GM19438 (cell line): ENCODE measurements around the gene MRPS27.

ENCODE experiments used
- ATAC-seq: cut with Tn5 transposase; IDR thresholded peaks from one replicate; pipeline ENCODE4 v1.9.1; 2021; ENCODE audit warnings: low read depth; ENCODE audit not compliant: unreplicated experiment

Gene MRPS27

DNA sequence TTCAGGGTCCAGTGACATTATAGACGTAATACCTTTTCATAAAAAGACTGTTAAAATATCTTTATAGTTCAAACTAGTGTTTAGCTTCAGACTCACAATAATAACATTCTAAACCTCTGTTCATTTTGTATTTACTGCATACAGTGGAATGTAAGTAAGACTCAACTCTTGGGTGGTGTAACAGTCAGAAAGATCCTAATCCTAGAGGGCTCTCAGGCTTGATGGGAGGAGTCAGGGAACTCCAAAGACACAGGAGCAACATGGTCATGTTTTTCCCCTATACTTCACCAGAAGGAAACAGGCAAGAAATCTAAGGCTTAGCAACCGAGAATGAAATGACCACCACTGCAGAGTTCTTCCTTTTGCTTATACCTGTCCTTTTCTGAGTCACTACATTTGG, 82.6 kb downstream of the MRPS27 start:
- ATAC-seq, result no peak

GRCh38 chr5:72235725-72236124, 84.3 kb downstream of the MRPS27 start:
- no peak for ATAC-seq

DNA sequence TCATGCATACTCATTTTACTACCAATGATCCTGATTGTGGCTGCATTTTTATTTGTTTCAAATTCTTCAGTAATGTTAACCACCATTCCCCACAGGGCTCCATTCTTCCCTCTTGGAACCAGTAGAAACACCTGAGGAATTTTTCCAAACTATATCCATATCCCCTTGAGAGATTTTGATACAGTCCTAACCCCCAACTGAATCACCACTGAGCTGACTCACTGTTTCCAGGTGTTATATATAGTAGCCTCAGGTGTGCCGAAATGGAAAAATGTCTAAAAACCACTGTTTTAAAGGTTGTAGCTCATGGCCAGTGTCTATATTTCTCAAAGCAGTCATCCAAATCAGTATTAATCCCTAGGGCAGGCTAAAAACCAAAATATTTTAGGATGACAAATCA, 85.2 kb downstream of the MRPS27 start:
- ATAC-seq, result no peak

DNA sequence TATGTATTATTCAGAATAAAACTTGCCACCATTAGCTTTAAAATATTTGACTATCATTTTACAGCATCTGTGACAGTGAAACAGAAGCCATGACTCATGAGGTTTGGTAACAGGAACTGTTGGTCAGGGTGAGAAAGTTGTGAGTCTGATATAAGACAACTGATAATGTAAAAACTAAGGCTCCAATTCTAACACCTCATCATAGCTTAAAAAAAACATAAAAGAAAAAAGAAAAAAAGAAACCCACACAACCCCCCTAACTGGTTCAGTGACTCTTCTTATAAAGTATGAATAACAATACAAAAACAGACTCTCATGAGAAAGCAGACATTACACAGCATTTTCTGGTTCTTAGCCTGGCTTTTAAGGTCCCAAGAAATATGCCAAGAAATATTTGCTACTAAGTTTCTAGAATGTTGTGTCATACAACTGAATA, 85.8 kb downstream of the MRPS27 start:
- peak; percentile 59 for ATAC-seq

- no peak for ATAC-seq
These were observed 86.2 kb downstream of the MRPS27 start for GRCh38 chr5:72233835-72234234.

DNA sequence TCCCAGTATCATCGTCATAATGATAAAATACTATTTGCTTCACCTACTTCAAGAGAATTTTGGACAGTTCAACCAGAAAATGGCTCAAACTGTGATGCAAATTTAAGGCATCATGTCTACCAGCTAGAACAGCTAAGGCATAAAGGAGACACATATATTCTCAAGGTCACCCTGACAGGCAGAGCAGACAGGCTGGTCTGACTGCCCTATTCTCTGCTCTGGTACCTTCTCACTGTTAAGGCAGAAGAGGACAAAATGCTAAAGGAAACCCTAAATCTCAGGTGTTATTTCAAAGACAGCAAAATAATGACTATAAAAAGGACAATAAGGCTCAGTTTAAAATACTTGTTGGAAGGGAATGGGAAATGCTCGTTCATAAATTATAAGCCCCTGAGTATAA, 87.2 kb downstream of the MRPS27 start:
- ATAC-seq, result no peak

- no peak for ATAC-seq
These were observed 87.9 kb downstream of the MRPS27 start for GRCh38 chr5:72231991-72232703.

GRCh38 chr5:72228960-72229359, 91.1 kb downstream of the MRPS27 start:
- ATAC-seq, result no peak

- ATAC-seq, result no peak
These were observed 93.1 kb downstream of the MRPS27 start for GRCh38 chr5:72226950-72227349.

DNA sequence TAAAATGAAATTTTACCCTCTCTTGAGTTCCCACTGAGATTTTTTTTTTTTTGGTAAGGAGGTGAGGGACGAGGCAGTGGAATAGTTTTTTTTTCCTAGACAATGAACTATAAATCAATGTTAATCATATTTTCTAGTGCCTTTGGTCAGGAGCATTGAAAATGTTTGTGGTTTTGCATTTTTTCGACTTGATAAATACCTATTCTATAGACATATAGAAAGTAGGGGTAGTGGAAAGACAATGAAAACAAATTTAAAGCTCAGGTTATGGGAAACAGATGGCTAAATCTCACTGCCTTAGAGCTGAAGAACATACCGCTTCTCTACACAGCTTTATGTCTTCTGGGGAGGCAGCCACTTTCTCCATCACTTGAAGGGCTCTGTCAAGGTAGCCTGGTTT, 94.3 kb downstream of the MRPS27 start:
- ATAC-seq, result no peak

GRCh38 chr5:72224946-72225463, 95.0 kb downstream of the MRPS27 start:
- no peak for ATAC-seq

DNA sequence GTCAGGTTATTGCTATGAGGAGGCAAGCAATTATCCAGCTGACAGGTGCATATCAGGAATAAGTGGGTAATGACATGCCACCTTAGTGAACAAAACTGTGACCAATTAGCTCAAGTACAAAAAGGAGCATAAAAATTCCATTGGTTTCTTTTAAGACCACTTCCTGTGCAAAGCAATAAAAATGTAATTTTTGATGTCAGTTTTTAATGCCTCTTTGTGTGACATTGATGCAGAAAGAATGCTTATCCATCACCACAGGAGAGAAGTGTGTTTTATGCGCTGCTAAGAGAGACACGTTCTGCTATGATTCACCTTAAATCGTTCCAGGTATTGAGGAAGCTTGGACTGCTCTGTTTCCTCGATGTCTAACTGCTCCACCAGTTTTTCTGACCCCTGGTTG, 96.7 kb downstream of the MRPS27 start:
- no peak for ATAC-seq

DNA sequence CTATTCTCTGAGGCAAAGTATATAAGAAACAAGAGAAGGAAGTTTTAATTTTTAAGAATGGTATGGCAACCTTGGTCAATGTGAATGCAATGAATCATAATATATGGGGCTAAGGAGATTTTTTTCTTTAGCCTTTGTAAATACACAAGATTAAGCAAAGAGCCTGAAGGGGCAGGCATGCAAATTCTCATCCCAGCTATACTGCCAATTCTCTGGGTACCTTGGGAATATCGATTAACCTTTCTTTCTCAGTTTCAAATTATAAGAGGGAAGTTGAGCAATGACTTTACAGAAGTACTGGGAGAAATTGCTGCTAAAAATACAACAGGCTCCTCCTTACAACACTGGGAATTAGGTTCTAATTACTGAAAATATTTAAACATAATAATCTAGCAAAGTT, 97.5 kb downstream of the MRPS27 start:
- no peak for ATAC-seq

DNA sequence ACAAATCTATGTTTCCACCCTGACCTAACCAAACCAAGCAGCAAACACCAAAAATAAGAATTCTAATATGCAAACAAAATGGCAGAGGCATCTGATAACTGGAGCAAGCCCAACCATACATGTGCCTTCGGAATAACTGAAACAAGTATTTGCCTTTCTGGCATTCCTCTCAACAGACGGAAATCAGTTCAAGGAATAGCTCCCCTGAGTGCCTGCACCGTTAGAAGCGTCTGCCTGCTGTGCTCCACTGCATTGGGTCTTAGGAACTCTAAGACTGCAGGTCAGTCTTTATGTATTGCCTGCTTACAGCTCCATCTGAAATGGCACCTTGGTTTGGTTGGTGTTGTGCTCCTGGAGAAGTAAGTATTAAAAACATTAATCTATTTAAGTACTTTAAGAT, 98.5 kb downstream of the MRPS27 start:
- no peak for ATAC-seq

DNA sequence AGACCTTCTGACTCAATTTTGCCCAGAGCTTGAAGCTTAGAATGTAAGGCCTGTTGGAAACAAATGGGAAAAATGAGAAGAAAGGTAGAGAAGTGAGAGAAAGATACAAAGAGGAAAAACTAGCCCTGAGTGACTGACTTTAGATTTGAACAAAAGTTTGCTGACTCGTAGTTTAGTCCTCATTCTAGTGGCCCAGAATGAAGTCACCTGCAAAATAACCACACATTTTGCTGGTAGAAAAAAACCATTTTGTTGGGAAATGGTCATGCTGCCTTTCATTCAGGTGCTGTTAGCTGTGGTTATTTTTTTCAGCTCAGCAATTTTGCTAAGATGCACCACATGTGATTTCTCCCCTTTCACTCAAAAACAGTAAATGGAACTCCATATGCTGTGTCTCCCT, 98.9 kb downstream of the MRPS27 start:
- ATAC-seq, result no peak

DNA sequence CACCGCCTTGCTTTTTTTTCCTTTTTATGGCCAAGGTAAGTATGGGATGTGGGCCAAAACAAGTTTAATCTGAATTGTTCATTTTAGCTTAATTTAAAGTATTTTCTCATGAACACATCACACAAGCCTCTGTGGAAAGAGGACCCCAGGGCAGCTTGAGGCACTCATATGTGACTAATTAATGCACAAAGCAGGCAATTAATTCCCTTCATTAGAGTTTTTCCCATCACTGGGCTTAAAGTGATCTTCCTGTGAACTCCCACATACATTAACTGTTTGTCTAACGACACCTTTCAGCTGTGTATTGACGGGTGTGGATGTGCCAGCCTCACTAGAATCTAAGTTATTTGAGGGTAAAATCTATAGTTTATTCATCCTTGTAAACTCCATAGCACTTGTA, 103.3 kb downstream of the MRPS27 start:
- ATAC-seq, result no peak

GRCh38 chr5:72214168-72214567, 105.9 kb downstream of the MRPS27 start:
- no peak for ATAC-seq

- no peak for ATAC-seq
These were observed 106.6 kb downstream of the MRPS27 start for GRCh38 chr5:72213482-72213881.

DNA sequence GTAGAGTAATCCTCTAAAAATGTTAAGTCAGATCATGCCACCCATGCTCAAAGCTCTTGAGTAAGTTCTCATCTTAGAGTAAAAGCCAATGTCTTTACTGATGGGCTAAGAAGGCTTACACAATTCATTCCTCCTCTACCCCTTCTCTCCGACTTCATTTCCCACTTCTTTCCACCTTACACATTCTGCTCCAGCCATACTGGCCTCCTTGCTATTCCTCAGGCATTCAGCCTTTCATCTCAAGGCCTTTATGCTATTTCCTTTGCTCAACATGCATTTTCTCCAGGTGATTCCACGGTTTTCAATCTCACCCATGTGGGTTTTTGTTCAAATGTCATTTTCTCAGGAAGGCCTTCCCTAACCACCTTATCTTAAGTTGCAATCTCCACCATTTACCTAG, 107.9 kb downstream of the MRPS27 start:
- ATAC-seq, result no peak

GRCh38 chr5:72210888-72211678, 109.0 kb downstream of the MRPS27 start:
- no peak for ATAC-seq

- no peak for ATAC-seq
These were observed 110.6 kb downstream of the MRPS27 start for GRCh38 chr5:72209147-72210115.
